CD4-positive, alpha-beta T cell treated with Interleukin-4 for 1 hour (primary cell): ENCODE results near the gene MAPKAPK2.

Source experiments
- DNase-seq, 2 donors: peaks; one replicate each; pipeline ENCODE4 v3.0.0-alpha.2; 2020 to 2022

Gene MAPKAPK2

DNA sequence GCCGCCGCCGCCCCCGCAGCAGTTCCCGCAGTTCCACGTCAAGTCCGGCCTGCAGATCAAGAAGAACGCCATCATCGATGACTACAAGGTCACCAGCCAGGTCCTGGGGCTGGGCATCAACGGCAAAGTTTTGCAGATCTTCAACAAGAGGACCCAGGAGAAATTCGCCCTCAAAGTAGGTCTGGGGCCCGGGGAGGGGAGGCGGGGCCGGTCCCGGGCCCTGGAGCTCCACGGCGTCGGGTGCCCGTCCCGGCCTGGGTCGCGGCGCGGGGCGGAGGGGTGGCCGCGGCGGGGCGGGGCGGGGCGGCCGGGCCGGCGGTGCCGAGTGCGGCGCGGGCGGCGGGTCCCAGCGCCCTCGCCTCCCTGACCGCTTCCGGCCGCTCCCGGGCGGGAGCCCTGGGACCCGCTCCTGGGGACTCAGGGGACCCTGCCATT is 646 bp downstream of the MAPKAPK2 start:
- DNase-seq: peak in 1 of 2 donors; percentile 34

DNA sequence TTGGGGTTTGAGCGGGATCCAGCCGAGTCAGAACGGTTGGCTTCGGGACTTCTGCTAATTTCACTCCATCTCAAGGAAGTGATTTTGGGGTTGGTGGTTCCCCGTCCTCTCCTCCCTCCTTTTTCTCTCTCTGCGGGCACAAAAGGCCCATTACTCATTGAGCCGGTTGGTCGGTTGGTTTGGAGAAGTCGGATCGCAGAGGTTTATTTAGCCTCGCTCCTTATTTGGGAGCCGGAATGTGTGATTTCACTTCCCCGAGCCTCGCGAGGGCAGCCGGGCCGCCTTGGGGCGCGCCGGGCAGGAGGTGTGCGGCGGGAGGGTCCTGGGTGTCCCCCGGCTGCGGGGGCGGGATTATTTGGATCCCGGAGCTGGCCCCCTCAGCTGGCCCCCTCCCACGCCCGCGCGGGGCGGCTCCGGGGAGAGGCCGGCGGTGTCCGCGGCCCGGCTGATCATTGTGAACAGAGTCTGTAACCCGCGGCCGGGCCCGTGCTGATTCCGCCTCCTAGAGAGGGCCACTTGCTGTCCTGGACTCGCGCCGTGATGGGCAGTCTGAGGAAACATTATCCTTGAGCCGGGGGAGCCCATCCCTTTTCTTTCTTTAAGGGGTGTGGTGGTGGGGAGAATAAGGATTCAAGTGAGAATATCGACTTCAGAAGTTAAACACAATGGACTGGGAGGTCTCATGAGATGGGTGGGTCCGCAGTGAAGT is 1.2 kb downstream of the MAPKAPK2 start:
- peak; percentile 64 to 74 for DNase-seq

DNA sequence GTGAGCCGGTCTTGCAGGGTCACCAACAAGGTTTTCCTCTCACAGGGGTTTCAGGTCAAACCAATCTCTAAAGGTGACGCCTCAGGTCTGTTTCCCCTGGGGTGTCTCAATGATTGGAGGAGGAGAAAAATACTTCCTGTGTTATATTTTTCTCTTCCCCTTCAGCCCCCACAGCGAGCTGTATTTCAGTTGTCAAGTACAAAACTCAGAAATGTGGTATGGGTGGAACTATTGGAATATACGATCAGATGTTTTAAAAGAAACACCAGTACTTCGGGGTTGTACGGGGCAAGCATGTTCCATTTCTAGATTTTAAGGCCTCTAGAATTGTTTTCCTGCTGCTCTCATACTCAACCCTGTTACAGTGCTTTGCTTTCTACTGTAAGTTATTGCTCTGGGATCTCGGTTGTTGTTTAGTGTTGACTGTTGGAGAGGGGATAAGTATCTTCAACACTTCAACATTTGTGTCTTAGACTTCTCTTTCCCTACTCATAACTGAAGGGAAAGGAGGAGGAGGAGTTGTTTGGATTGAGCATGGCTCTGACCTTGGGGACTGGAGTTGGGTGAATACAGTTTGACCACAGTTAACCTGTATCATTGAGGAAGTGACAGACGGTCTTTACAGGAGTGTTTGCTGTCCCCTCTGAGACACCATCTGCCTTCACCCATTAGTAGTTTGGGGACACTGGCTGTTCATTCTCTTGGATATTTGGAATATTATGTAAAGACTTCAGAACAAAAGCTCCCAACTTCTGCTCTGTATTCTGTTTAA is 2.0 kb downstream of the MAPKAPK2 start:
- peak in 1 of 2 donors; percentile 65 for DNase-seq

DNA sequence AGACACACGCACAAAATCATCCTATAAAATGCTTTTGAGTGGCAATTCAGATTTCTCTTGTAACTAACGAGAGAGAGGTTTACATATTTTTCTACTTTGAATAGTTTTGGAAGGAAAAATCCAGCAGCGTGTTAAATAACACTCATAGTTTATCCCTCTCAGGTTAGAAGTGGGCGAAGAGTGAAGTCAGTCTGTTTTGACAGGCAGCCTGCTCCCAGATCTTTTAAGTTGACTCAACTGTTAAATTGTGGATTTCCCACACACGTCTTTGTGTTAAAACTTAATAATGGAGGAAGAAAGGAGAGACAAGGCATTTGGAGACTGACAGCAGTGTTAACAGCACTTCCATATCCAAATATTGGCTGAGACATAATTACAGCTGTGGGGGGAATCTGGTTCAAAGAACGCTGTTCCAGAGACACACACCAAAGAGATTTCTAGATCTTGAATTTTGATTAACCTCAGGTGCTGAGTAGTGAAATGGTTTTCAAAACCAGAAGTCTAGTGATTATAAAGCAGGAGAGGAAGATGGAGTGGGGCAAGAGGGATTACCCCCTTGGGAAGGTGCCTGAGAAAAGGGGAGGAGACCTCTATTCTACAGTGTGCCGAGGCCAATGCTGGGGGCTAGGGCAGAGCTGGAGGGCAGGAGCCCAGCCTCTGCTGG is 2.7 kb downstream of the MAPKAPK2 start:
- DNase-seq: no peak

DNA sequence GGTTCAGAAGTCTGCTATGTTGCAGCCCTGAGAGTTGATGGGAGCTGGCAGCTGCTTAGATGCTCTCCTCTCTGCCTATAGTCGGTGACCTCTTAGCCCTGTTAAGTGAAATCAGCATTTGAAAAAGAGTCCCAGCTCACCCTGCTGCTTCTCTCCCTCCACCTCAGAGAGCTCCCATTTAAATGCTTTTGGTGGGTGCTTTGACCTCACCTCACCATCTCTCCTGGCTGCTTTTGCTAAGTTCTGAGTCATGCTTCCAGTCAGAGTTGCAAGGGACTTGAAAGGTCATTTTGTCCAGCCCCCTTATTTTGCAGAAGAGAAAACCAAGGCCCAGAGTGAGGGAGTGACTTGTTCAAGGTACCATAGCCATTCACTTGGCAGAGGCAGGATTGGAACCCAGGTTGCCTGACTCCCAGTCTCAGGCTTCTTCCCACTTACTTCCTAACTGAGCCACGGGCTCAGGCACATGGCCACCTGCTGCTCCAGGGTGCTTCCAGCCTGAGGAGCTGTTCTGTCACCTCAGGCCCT is 3.3 kb downstream of the MAPKAPK2 start:
- no peak for DNase-seq

DNA sequence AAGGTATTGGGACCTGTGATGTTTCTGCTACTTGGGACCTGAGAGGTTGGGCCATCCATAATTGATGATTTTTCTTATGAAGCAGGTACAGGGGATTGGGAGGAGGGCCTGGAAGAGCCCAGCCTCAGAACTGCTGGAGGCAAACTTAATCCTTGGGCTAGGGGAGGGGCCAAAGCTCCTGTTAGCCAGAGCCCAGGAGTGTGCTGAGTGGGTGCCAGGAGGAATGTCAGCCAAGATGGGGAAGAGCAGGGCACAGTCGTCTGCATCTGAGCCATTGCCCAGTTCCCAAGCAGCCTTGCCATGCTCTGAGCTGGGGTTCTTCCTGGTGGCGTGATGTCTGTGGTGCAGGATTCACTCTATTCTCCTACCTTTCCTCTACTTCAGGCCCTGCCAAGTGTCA is 5.8 kb downstream of the MAPKAPK2 start:
- no peak for DNase-seq

DNA sequence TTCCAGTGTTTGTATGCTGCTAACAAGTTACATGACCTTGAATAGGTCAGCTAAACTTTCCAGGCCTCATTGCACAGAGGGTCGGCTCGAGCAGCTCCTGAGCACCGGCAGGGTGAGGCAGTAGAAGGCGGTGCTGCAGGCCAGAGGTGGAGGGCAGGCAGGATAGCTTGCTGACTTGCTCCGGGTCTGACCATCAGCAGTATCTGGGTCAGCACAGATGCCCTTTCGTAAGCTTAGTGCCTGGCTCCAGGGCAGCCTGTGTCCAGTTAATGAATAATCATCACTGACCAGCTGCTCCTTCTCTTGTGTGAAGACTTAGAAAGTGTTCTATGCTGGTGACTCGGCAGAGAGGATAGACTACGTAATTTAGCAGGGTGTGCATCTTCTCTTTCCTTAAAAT is 6.9 kb downstream of the MAPKAPK2 start:
- DNase-seq: no peak

DNA sequence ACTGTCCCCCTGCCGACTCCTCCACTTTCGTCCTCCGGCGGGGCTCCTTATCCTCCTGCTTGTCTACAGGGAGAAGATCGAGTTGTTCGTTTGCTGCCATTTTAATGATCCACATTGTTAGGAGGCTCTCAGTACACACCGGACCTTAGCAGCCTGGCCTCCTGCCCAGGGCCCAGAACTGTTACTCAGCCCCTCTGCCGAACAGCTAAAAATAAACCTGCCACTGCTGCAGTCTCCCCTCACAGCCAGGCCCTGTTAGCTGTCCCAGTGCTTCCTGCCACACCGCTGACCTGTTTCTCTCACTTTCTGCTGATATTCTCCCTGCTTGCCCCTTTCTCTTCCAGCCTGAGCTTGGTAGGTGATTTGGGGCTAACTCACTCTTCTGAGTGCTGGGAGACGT is 8.3 kb downstream of the MAPKAPK2 start:
- DNase-seq: no peak

DNA sequence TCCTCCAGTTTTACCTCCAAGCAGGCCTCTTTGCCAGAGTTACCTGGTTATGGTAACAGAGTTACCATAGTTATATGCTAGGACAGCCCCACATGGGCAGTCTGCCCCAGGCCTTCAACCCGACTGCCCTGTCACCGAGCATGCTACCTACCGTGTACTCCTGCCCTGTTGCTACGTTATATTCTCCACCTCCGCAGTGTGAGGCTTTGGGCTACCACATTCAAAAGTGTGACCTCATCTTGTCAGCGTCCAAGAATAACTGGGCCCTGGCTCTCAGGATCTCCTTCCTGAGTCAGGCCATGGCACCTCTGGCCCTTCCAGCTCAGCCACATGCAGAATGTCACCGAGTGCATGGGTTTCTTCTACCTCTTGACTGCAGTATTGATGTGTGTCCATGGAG is 8.9 kb downstream of the MAPKAPK2 start:
- DNase-seq: no peak

DNA sequence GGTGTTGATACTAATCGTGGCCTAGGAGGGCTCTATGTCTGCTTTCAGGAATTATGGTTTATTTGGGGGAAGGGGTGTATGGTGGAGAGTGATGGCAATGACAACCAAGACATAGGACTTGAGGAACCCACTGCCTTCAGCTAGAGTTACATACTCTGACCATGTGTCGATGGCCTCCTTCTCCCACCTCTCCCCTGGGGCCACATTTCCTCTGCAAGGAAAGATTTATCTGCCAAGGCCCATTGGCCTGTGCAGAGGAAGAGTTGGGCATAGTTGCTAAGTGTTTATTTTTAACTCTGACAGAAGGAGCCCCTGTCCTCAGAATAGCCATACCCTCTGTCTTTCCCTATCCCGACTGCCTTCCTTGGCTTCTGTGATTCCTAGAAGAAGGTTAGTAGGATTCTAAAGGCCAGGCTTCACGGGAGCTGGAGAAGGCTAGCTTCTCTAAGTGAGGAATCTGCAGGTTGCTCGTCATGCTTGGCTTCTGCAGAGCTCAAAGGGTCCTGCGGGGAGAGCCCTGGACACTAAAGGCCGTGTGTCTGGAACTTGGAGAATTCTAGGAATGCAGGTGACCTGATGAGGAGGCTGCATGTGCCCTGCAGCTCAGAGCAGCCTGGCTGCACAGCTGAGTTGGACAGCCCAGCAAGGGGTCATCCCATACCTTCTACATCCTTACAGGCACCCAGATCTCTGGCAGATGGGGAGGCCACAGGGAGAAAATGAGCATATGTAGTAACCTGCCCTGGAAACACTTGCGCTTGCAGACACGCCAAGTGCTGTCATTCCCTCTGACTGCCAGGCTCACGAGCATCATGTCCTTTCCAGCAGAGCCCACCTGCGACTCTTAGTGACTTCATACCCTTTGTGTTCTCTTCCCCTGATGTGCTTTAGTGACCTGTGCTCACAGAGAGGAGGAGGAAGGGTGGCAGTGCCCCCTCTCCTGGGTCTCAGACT is 9.7 kb downstream of the MAPKAPK2 start:
- no peak for DNase-seq

DNA sequence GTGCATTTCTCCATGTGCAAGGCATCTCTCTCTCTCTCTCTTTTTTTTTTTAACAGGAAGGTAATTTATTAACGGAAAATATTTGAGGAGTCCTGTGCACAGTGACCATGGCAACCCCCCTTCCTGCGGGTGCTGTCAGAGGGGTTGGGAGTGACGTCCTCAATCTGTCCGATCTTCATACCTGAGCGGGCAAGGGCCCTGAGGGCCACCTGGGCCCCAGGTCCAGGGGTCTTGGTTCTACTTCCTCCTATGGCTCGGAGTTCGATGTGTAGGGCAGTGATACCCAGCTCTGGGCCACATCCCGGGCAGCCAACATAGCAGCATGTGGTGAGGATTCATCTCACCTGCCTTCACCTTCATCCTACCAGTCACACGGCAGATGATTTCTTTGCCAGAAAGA is 11.0 kb downstream of the MAPKAPK2 start:
- DNase-seq: no peak

DNA sequence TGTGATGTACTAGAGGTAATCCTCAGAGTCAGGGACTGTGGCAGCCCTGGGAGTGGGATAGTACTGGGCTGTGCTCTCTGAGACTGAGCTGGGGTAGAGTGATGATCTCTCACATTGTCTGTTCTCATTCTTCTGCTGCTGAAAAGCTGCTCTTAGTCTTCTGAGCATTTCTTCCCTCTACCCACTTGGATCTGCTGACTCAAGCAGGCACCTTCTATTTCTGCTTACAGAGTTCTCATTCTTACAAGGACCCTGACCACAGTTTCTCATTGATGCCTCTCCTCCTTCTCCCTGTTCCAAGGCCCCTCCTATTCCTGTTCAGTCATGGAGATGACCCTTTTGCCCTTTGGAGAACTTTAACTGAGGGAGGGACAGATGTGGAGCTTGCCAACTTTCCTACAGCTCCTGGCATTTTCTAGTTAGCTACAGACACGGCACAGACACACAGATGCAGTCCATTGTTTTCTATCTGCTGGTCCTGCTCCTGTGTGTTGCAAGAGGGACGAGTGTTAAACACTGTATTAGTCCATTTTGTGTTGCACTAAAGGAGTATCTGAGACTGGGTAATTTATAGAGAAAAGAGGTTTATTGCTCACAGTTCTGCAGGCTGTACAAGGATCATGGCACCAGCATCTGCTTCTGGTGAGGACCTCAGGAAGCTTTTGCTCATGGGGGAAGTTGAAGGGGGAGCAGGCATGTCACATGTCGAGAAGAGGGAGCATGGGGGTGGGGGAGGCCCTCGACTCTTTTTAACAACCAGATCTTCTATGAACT is 12.3 kb downstream of the MAPKAPK2 start:
- no peak for DNase-seq

DNA sequence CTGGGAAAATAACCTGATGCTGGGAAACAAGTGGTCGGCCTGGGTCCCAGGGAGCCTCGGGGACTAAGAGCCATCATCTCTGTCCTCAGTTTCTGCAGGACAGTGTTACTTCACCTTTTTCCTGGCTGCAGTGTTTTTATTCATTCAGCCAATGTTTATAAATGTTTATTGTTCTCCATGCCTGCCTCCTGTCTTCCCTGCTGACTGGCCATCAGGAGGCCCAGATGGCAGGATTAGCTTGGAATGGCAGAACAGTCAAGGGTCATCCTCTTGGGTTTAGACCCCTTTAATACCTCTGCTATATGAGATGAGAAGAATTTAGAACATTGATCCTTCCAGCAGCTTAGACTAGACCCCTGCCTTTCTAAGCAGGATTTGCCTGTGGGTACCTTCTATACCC is 13.3 kb downstream of the MAPKAPK2 start:
- DNase-seq: no peak

DNA sequence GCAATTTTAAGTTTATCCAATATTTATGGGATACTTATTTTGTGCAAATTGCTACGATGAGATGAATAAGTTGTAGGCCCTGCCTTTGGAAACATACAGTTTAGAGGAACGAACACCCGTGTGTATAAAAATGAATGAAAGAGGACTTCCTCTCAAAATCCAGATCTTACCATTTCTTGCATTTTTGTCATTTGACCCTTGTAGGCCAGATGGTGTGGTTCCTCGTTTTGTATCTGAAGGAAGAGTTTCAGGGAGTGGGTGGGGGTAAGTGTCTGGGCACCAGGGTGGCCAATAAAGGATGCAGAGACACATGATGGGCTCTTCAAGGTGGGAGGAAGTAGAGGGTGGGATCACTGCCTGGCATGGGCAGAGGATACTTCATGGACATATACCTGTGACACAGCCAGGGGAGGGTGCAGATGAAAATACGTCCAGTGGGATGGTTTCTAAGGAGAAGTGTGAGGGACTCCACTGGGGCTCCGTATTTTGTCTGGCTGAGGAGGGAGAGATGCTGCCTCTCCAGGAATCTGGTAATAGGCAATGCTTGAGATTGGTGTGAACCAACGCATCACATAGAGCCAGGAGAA is 14.4 kb downstream of the MAPKAPK2 start:
- DNase-seq: no peak

DNA sequence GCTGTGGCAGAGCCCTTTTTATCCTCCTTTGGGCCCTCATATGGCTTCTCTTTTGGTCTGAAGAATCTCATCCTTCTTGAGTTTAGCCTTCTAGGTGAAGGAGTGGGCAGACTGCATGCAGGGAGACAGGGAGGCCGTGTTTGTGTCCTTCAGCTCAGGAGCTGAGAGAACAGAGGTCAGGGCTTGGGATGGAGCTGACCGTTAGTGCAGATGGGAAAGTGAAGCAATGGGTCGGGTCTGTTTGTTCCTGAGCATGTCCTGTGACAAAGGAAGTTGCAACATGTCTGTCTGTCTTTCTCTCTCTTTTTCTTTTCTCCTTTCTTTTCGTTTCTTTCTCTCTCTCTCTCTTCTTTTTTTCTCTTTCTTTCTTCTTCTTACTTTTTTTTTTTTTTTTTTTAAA is 14.9 kb downstream of the MAPKAPK2 start:
- DNase-seq: no peak

DNA sequence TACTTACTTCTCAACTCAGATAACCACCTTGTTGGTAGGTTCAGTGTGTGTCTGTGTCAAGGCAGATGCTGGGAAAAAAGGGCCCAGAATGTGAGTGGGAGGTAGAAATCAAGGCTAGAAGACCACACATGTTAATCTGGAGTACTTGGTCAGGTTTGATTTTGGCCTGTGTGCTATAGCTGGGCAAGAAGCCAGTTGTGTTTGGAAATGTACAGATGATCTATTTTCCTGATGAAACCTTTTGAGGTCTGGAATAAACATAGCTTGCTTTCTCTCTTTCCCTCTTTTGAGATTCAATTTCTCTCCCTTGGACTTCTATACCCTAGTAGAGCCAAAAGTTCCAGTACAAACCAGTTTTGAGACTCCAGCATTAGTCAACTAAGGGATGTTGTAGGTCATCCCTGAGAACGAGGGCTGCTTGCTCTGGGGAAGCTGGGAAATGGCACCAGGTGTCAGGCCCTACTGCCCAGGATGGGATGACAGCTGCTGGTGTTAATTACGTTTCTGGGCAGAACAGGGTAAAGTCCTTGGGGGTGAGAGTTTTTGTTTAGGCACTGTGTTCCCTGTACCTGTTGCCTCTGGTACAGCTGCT is 15.8 kb downstream of the MAPKAPK2 start:
- no peak for DNase-seq

DNA sequence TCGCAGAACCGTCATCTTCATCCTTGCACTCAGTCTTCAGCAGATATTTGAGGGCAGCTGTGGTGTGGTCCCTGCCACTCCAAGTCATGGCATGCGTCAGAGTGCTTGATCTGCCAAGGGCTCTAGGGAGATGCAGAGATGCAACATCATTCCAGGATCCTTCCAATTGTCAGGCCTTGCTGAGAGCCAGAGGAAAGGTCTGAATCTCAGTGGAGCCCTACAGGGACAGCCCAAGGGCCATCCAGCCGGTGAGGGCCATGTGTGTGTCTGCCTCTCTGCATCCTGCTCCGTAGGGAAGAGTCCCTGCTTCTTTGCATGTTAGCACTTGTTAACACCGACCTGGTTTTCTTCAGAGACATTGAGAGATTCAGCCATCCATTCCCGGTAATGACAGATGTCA is 17.6 kb downstream of the MAPKAPK2 start:
- no peak for DNase-seq

DNA sequence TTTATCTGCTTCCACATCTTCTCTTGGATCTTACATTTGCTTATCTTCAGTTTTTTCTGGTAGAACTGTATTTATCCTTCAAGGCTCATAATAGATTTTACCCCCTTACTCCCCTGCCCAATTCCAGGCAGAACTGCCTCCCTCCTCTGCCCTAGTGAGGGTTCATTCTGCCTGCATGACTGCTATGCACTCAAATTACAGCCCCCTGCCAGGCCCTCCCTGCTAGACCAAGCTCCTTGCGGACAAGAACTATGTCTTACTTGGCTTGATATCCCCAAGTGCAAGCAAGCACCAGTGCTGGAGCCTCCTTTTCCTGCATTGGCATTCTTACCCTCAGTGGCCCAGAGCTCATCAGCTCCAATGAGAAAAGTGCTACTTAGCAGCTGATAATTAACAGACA is 18.1 kb downstream of the MAPKAPK2 start:
- DNase-seq: no peak

DNA sequence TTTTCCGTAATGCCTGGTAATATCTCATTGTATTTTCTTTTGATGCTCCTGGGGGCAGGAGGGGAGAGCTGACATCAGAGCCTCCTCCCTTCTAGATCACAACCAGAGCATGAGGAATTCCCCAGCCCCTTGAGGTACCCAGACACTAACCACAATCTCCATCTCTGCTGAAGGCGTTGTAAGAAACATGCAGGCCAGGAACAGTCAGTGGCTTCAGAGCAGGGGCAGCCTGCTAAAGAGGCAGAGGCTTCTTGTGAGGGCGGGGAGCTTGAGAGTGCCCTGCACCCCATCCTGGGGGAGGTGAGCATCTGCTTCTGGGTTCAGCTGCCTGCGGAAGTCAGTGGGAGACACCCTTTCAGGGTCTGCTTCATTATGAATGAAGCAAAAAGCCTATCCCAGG is 19.0 kb downstream of the MAPKAPK2 start:
- peak; percentile 69 for DNase-seq

DNA sequence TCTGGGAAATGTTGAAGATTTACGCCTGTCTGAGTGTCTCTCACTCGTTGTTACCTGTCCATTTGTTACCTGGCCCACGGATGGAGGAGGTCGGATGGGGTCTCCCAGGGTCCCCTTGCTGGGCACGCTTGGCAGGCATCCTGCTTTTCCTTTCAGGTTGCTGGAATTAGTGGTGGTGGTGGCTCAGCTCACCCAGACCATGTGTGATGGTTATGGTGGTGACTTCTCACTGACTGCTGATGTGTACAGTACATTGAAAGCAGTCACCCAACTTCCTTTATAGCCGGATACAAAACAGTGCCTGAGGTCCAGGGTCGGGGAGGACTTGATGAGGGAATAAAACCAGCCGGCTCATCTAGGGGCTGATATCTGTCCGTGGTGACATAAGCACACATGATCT is 19.5 kb downstream of the MAPKAPK2 start:
- DNase-seq: no peak

DNA sequence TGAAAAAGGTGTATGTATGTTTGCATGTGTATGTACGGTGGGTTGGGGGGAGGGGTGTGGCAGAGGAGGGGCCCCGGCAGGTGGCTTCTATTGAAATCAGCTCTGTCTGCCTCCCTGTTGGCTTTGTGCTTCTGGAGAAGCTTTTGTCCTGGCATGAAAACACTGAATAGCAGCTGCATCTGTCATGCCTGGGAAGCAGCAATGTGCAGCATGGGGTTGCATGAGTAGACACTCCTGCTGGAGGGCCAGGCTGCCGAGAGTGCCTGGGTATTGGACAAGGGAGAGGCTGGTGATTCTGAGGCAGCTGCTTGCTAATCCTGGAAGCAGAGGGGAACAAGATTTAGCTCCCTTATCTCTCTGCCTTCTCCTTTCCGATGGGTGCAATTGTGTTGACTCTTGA is 20.5 kb downstream of the MAPKAPK2 start:
- no peak for DNase-seq
